ENCODE measurements around the gene SESTD1. TPM values are rescaled to one million over a fixed set of nuclear protein-coding genes. Genes with fewer than 3 reads are reported as not detected.
"Not testable (repeated sequence)": the region's sequence is repeated elsewhere in the genome, so short reads cannot be mapped to it uniquely, and the experiment has no call there.

Gene SESTD1
- polyA plus RNA-seq, 3 donors = 25.3 to 44.4 (median 25.3) TPM

GRCh38 chr2:179207047-179207446, 57.6 kb downstream of the SESTD1 start:
- H3K4me1 Mint-ChIP-seq = peaks cover 2% of the 10 kb centered on the region
- WGBS (ENCODE audit: insufficient coverage) = 100% methylated on average over 5 of the region's 5 CpGs
- H3K27me3 Mint-ChIP-seq (ENCODE audit: low read depth in 3 of 3) = peaks cover 0 to 3% (median 1%) of the 10 kb centered on the region in 3 donors
- Histone ChIP-seq H3K27me3 (ENCODE audit: control insufficient read depth in 2 of 2, insufficient read depth in 2 of 2, low read length in 2 of 2) (no peaks in the 10 kb centered on the region), H4K20me1 (ENCODE audit: insufficient read depth, low read length) (peaks cover 88% of the 10 kb centered on the region), H2AFZ (ENCODE audit: insufficient read depth, low read depth, low read length, poor library complexity, severe bottlenecking) (no peak overlapping the region), H3K36me3 (replicated peaks in 1 of 2; ENCODE audit: control insufficient read depth in 1 of 2, insufficient read depth in 2 of 2, low read length in 2 of 2) (peaks cover 0 to 13% of the 10 kb centered on the region in 2 donors), H3K4me2 (replicated peaks; ENCODE audit: extremely low read depth, low read length, poor library complexity, severe bottlenecking) (no peak overlapping the region), H3K27ac (ENCODE audit: low read depth in 1 of 2, low read length in 2 of 2) (no peak overlapping the region), H3K79me2 (ENCODE audit: insufficient read depth, low read length) (peaks cover 100% of the 10 kb centered on the region), H3K9ac (ENCODE audit: insufficient read depth, low read length, poor library complexity, severe bottlenecking) (no peak overlapping the region), H3K4me3 (replicated peaks in 1 of 3; ENCODE audit: low read depth in 2 of 3, low read length in 3 of 3) (no peak overlapping the region), H3K9me3 (replicated peaks in 1 of 2; ENCODE audit: control insufficient read depth in 1 of 2, insufficient read depth in 1 of 2, low read length in 2 of 2) (peaks cover 0 to 30% of the 10 kb centered on the region in 2 donors), H3K4me1 (ENCODE audit: control insufficient read depth in 1 of 2, insufficient read depth in 2 of 2, low read length in 2 of 2) (no peaks in the 10 kb centered on the region)
- intact Hi-C loops (cut with micrococcal nuclease) = no loop called here
- H3K36me3 Mint-ChIP-seq = peaks cover 5 to 11% of the 10 kb centered on the region in 2 donors
- peak overlapping the region in 1 of 7 donors; percentile 39 for H3K27ac Mint-ChIP-seq
- peaks cover 18 to 48% (median 38%) of the 10 kb centered on the region in 7 donors for H3K9me3 Mint-ChIP-seq
- DNase-seq = no peak
- no peak for TF ChIP-seq CTCF (IDR thresholded peaks at IDR 0.05)
- no peak overlapping the region for H3K4me3 Mint-ChIP-seq

- Mint-ChIP-seq H3K4me1 (no peaks in the 10 kb centered on the region), H3K9me3 (peaks cover 18 to 41% (median 30%) of the 10 kb centered on the region in 7 donors), H3K27me3 (ENCODE audit: low read depth in 3 of 3) (peaks cover 0 to 3% (median 0%) of the 10 kb centered on the region in 3 donors), H3K4me3 (no peak overlapping the region), H3K36me3 (peaks cover 9 to 13% of the 10 kb centered on the region in 2 donors), H3K27ac (no peak overlapping the region)
- peaks cover 51% of the 10 kb centered on the region for H3K79me2 ChIP-seq (ENCODE audit: insufficient read depth, low read length)
- peaks cover 43% of the 10 kb centered on the region for H4K20me1 ChIP-seq (ENCODE audit: insufficient read depth, low read length)
- no peaks in the 10 kb centered on the region for H3K27me3 ChIP-seq (ENCODE audit: control insufficient read depth in 2 of 2, insufficient read depth in 2 of 2, low read length in 2 of 2)
- DNase-seq = no peak
- H3K27ac ChIP-seq (ENCODE audit: low read depth in 1 of 2, low read length in 2 of 2) = no peak overlapping the region
- H3K9ac ChIP-seq (ENCODE audit: insufficient read depth, low read length, poor library complexity, severe bottlenecking) = no peak overlapping the region
- H3K9me3 ChIP-seq (replicated peaks in 1 of 2; ENCODE audit: control insufficient read depth in 1 of 2, insufficient read depth in 1 of 2, low read length in 2 of 2) = peaks cover 1 to 19% of the 10 kb centered on the region in 2 donors
- H3K4me2 ChIP-seq (replicated peaks; ENCODE audit: extremely low read depth, low read length, poor library complexity, severe bottlenecking) = no peak overlapping the region
- H3K4me3 ChIP-seq (replicated peaks in 1 of 3; ENCODE audit: low read depth in 2 of 3, low read length in 3 of 3) = no peak overlapping the region
- no peak overlapping the region for H2AFZ ChIP-seq (ENCODE audit: insufficient read depth, low read depth, low read length, poor library complexity, severe bottlenecking)
- WGBS (ENCODE audit: insufficient coverage) = 100% methylated on average over 1 of the region's 3 CpGs
- intact Hi-C loops (cut with micrococcal nuclease) = no loop called here
- TF ChIP-seq CTCF (IDR thresholded peaks at IDR 0.05) = no peak
- H3K36me3 ChIP-seq (replicated peaks in 1 of 2; ENCODE audit: control insufficient read depth in 1 of 2, insufficient read depth in 2 of 2, low read length in 2 of 2) = peaks cover 0 to 13% of the 10 kb centered on the region in 2 donors
- H3K4me1 ChIP-seq (ENCODE audit: control insufficient read depth in 1 of 2, insufficient read depth in 2 of 2, low read length in 2 of 2) = no peaks in the 10 kb centered on the region
These were observed 62.8 kb downstream of the SESTD1 start for GRCh38 chr2:179201869-179202268.

- DNase-seq; H3K27me3 ChIP-seq (ENCODE audit: control insufficient read depth in 2 of 2, insufficient read depth in 2 of 2, low read length in 2 of 2); H3K36me3 ChIP-seq (replicated peaks in 1 of 2; ENCODE audit: control insufficient read depth in 1 of 2, insufficient read depth in 2 of 2, low read length in 2 of 2); H3K4me2 ChIP-seq (replicated peaks; ENCODE audit: extremely low read depth, low read length, poor library complexity, severe bottlenecking); H3K27ac ChIP-seq (ENCODE audit: low read depth in 1 of 2, low read length in 2 of 2); H3K4me1 Mint-ChIP-seq; intact Hi-C loops (cut with micrococcal nuclease); H3K4me3 ChIP-seq (replicated peaks in 1 of 3; ENCODE audit: low read depth in 2 of 3, low read length in 3 of 3); H3K27me3 Mint-ChIP-seq (ENCODE audit: low read depth in 3 of 3); H3K4me3 Mint-ChIP-seq; H3K9ac ChIP-seq (ENCODE audit: insufficient read depth, low read length, poor library complexity, severe bottlenecking); H3K27ac Mint-ChIP-seq; H2AFZ ChIP-seq (ENCODE audit: insufficient read depth, low read depth, low read length, poor library complexity, severe bottlenecking); H3K4me1 ChIP-seq (ENCODE audit: control insufficient read depth in 1 of 2, insufficient read depth in 2 of 2, low read length in 2 of 2): not testable (repeated sequence)
- H3K9me3 ChIP-seq (replicated peaks in 1 of 2; ENCODE audit: control insufficient read depth in 1 of 2, insufficient read depth in 1 of 2, low read length in 2 of 2) = peaks cover 14 to 20% of the 10 kb centered on the region in 2 donors
- H3K36me3 Mint-ChIP-seq = peaks cover 18 to 25% of the 10 kb centered on the region in 2 donors
- peaks cover 47% of the 10 kb centered on the region for H3K79me2 ChIP-seq (ENCODE audit: insufficient read depth, low read length)
- WGBS (ENCODE audit: insufficient coverage) = 96% methylated on average over 19 of the region's 23 CpGs
- peaks cover 49% of the 10 kb centered on the region for H4K20me1 ChIP-seq (ENCODE audit: insufficient read depth, low read length)
- H3K9me3 Mint-ChIP-seq = peaks cover 24 to 50% (median 32%) of the 10 kb centered on the region in 7 donors
These were observed 68.6 kb downstream of the SESTD1 start for GRCh38 chr2:179195926-179196590.

All from CD14-positive monocyte (primary cell).